ENCODE data around the gene CCDC182.

Gene CCDC182

DNA sequence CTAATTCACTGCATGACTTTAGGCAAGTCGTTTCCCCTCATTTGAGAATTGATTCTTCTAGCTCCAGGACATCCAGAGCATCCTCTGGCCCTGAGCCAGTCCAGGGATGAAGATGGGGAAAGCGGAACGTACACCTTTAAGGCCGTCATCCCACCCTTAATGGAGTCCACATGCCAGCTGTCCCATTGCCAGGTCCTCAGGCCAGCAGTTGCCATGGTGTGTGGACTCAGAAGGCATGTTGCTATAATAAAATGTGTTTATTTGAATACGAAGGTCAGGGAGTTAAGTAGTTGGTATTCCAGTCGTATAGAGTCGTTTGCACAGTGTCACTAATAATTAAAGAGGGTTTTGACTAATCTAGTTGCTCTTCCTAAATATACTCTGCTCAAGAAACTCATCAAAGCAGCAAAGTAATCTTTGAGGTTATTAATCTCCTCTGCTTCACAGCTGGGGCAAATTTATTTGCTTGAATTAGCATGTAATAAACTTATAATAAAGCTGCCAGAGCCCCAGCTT lies 30.4 kb downstream of the CCDC182 start:
- POLR2A ChIA-PET = no interaction called here
- no peak overlapping the region for H3K4me3 ChIP-seq (ENCODE audit: low read depth, low read length)
- no peak for DNase-seq (ENCODE audit: low read depth, low spot score)
- CTCF ChIA-PET = no interaction called here
- TF ChIP-seq CTCF (IDR thresholded peaks at IDR 0.05; ENCODE audit: insufficient read depth, low read length, missing control alignments) = no peak

GRCh38 chr17:57713140-57713539 lies 32.0 kb downstream of the CCDC182 start:
- CTCF ChIA-PET = interaction anchor here (1.4 kb wide), 1 partner anchor 41 kb away, joined by 6 read pairs; no protein-coding TSS in a partner anchor
- POLR2A ChIA-PET = no interaction called here
- no peak for TF ChIP-seq CTCF (IDR thresholded peaks at IDR 0.05; ENCODE audit: insufficient read depth, low read length, missing control alignments)
- DNase-seq (ENCODE audit: low read depth, low spot score) = no peak
- no peak overlapping the region for H3K4me3 ChIP-seq (ENCODE audit: low read depth, low read length)

DNA sequence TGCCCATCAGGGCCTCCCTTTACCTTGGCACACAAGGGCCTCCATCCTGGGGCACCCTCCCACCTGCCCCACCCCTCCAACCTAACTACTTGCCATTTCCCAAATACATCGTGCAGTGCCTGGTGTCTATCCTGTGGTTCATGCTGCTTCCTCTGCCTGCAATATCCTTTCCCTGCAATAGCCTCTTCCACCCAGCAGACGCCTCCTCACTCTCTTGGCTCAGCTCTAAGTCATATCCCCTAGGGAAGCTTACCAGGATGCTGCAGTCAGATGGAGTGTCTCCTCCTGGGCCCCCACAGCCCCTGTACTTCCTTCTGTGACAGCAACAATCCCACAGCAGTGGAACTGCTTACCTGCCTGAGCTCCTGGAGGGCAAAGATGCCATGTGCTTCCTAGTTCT lies 36.7 kb downstream of the CCDC182 start:
- TF ChIP-seq CTCF (IDR thresholded peaks at IDR 0.05; ENCODE audit: insufficient read depth, low read length, missing control alignments) = no peak
- no peak overlapping the region for H3K4me3 ChIP-seq (ENCODE audit: low read depth, low read length)
- ChIA-PET POLR2A (no interaction called here), CTCF (interaction anchor here (0.6 to 1.3 kb wide), 2 partner anchors 36 to 588 kb away, joined by 3 read pairs; no protein-coding TSS in a partner anchor)
- DNase-seq (ENCODE audit: low read depth, low spot score) = no peak

DNA sequence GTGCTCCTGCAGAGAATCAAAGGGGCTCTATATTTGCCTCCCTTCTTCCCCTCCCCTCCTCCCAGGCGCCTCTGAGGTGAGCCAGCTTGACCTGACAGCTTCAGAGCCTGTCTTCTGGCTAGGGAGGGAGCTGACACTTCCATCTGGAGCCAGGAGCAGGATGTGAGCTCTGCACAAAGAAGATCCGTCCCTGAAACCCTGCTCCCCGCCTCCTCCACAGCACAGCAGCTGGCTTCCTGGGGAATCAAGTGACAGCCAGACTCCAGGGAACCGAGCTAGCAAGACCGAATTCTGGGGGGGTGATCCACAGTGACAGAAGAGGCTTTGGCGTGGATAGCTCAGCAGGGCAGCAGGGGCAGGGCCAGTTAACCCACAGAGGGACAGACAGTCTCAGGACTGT lies 37.2 kb downstream of the CCDC182 start:
- ChIA-PET POLR2A (no interaction called here), CTCF (interaction anchor here (0.6 to 1.3 kb wide), 4 partner anchors 13 to 587 kb away, joined by 3 read pairs; no protein-coding TSS in a partner anchor)
- no peak for DNase-seq (ENCODE audit: low read depth, low spot score)
- no peak for TF ChIP-seq CTCF (IDR thresholded peaks at IDR 0.05; ENCODE audit: insufficient read depth, low read length, missing control alignments)
- H3K4me3 ChIP-seq (ENCODE audit: low read depth, low read length) = no peak overlapping the region

DNA sequence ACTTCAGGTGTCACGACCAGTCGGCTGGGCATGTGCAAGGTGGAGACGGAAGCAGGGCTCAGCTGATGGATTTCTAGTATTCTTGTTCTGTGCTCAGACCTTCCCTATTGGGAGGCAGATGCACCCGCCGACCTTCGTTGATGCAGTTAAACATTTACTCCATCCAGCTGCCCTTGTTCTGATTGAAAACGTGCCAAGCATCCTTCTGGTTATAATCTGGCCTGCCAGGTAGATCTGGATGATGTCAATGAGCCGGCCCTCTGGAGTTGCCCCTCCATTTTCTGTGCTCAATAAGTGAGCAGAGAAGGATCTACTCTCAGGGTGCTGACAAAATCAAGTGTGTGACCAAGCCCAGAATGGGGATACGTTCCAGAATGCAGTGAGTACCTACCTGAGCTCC lies 38.3 kb downstream of the CCDC182 start:
- no peak for TF ChIP-seq CTCF (IDR thresholded peaks at IDR 0.05; ENCODE audit: insufficient read depth, low read length, missing control alignments)
- POLR2A ChIA-PET = no interaction called here
- DNase-seq (ENCODE audit: low read depth, low spot score) = no peak
- CTCF ChIA-PET = interaction anchor here (1.2 kb wide), 1 partner anchor 12 kb away, joined by 3 read pairs; no protein-coding TSS in a partner anchor
- H3K4me3 ChIP-seq (ENCODE audit: low read depth, low read length) = no peak overlapping the region

DNA sequence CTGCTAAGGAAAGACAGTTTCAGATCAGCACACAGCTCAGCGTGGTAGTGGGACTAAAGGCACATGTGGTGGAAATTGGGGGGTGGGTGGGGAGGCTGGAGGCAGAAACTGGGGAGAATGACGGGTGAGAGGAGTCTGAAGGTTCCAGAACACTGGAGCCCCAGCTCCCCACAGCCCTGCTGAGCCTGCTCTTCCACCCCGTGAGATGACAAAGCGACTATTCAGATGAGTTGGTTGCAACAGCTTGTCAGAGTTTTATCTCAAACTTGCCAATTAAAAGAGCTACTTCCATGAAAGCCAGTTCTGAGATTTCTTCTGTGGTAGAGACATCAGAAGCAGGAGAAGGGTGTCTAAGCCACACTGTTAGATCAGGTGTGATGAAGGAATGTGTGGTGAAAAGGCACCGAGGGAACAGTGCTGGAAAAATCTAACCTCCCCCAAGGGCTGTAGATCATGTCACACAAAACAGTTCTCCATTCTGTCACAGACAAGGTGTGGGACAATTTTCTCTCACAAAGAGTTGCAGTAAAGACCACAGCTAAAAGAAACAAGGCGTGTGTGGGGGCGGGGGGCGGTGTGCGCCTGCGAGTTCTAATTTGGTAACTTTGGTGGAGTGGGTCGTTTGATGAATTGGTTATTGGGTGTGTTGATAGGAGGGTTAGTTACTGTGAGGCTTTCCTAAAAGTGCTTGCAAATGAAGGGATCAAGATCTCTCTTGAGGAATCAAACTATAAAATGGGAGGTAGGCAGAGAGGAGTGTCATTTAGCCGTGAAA lies 39.0 kb downstream of the CCDC182 start:
- CTCF ChIA-PET = interaction anchor here (0.6 to 1.8 kb wide), 3 partner anchors 11 to 454 kb away, joined by 3 to 4 read pairs (median 3); no protein-coding TSS in a partner anchor
- H3K4me3 ChIP-seq (ENCODE audit: low read depth, low read length) = no peak overlapping the region
- DNase-seq (ENCODE audit: low read depth, low spot score) = no peak
- POLR2A ChIA-PET = interaction anchor here (0.6 kb wide), 1 partner anchor 414 kb away, joined by 3 read pairs; no protein-coding TSS in a partner anchor
- TF ChIP-seq CTCF (IDR thresholded peaks at IDR 0.05; ENCODE audit: insufficient read depth, low read length, missing control alignments) = no peak

Measured in AG04449 (cell line).